Measurements from ENCODE around the gene EXT2.

GRCh38 chr11:44096360-44097185 is 1.1 kb downstream of the EXT2 start:
- TF ChIP-seq CTCF (IDR thresholded peaks at IDR 0.05; ENCODE audit: low read depth, low read length) (no peak), EZH2phosphoT487 (IDR thresholded peaks at IDR 0.05; ENCODE audit: low read depth) (no peak)

Measured in OCI-LY3 (cell line).